ENCODE data around the gene BCL2L1. TPM values are rescaled to one million over a fixed set of nuclear protein-coding genes. Genes with fewer than 3 reads are reported as not detected.

Gene BCL2L1
- total RNA-seq, 1 donor from 2014 or later = 136 TPM

DNA sequence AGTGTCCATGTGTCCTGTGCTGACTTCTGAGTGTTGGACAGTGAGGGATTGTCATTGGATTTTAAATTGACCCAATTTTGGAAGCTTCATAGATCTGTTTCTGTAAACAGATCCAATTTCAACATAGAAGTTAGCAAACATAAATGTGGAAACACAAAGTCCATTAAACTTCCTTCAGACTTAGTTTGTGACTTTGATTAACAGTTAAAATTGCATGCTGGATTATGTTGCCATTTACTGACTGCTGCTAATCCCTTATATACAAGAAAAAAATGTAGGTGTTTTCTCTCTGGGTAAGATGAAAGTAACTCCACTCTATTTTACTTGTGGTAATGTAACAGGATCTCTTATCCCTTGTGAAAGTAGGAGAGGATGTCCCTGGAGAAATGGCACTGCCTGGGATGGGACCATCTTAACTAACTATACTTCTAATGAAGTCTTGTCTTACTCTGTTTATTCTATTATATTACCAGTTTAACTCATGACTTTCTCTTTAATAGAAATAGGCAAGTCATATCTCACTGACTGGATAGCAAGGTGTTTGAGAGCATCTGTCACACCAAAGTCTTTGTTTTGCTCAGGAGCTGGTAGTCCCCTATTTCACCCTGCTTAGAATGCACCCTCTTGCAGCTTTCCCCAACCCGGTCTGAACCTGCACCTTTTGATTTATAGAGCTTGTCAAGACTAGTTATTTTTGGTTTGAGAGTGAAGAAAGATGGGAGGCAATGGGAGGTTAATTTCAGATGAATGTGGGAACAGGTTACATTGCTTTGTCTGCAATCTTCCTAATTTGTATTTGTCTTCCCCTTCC is 23.6 kb upstream of the BCL2L1 start:
- H3K9me3 Mint-ChIP-seq (ENCODE audit: unreplicated experiment) = no peaks in the 10 kb centered on the region
- no peak for DNase-seq
- no peak overlapping the region for H3K4me3 Mint-ChIP-seq (ENCODE audit: unreplicated experiment)
- H3K4me1 Mint-ChIP-seq (ENCODE audit: low read depth, unreplicated experiment) = peaks cover 13% of the 10 kb centered on the region
- no peak for TF ChIP-seq CTCF (IDR thresholded peaks at IDR 0.05; ENCODE audit: partially characterized antibody, unreplicated experiment)
- no peaks in the 10 kb centered on the region for H3K36me3 Mint-ChIP-seq (ENCODE audit: unreplicated experiment)
- H3K27me3 Mint-ChIP-seq (ENCODE audit: unreplicated experiment) = no peaks in the 10 kb centered on the region
- no peak overlapping the region for H3K27ac Mint-ChIP-seq (ENCODE audit: unreplicated experiment)

- no peak for DNase-seq
- H3K4me1 Mint-ChIP-seq (ENCODE audit: low read depth, unreplicated experiment) = peaks cover 1% of the 10 kb centered on the region
- no peak for TF ChIP-seq CTCF (IDR thresholded peaks at IDR 0.05; ENCODE audit: partially characterized antibody, unreplicated experiment)
- peaks cover 1% of the 10 kb centered on the region for H3K27me3 Mint-ChIP-seq (ENCODE audit: unreplicated experiment)
- no peak overlapping the region for H3K27ac Mint-ChIP-seq (ENCODE audit: unreplicated experiment)
- H3K9me3 Mint-ChIP-seq (ENCODE audit: unreplicated experiment) = peaks cover 4% of the 10 kb centered on the region
- no peaks in the 10 kb centered on the region for H3K36me3 Mint-ChIP-seq (ENCODE audit: unreplicated experiment)
- H3K4me3 Mint-ChIP-seq (ENCODE audit: unreplicated experiment) = no peak overlapping the region
Observed at GRCh38 chr20:31740656-31741323, 18.1 kb upstream of the BCL2L1 start.

GRCh38 chr20:31740208-31740607 is 17.5 kb upstream of the BCL2L1 start:
- TF ChIP-seq CTCF (IDR thresholded peaks at IDR 0.05; ENCODE audit: partially characterized antibody, unreplicated experiment) = no peak
- DNase-seq = no peak
- H3K36me3 Mint-ChIP-seq (ENCODE audit: unreplicated experiment) = no peaks in the 10 kb centered on the region
- no peak overlapping the region for H3K4me3 Mint-ChIP-seq (ENCODE audit: unreplicated experiment)
- peaks cover 4% of the 10 kb centered on the region for H3K9me3 Mint-ChIP-seq (ENCODE audit: unreplicated experiment)
- H3K4me1 Mint-ChIP-seq (ENCODE audit: low read depth, unreplicated experiment) = no peaks in the 10 kb centered on the region
- H3K27ac Mint-ChIP-seq (ENCODE audit: unreplicated experiment) = no peak overlapping the region
- H3K27me3 Mint-ChIP-seq (ENCODE audit: unreplicated experiment) = peaks cover 1% of the 10 kb centered on the region

GRCh38 chr20:31739550-31739977 is 16.9 kb upstream of the BCL2L1 start:
- DNase-seq = no peak
- no peak overlapping the region for H3K27ac Mint-ChIP-seq (ENCODE audit: unreplicated experiment)
- H3K36me3 Mint-ChIP-seq (ENCODE audit: unreplicated experiment) = no peaks in the 10 kb centered on the region
- no peak overlapping the region for H3K4me3 Mint-ChIP-seq (ENCODE audit: unreplicated experiment)
- H3K27me3 Mint-ChIP-seq (ENCODE audit: unreplicated experiment) = peaks cover 1% of the 10 kb centered on the region
- H3K4me1 Mint-ChIP-seq (ENCODE audit: low read depth, unreplicated experiment) = no peaks in the 10 kb centered on the region
- H3K9me3 Mint-ChIP-seq (ENCODE audit: unreplicated experiment) = peaks cover 4% of the 10 kb centered on the region
- TF ChIP-seq CTCF (IDR thresholded peaks at IDR 0.05; ENCODE audit: partially characterized antibody, unreplicated experiment) = no peak

Data from glutamatergic neuron (in vitro differentiated cells).